COLO829 (cell line): ENCODE data around the gene TESK1.
"Not testable (repeated sequence)": the region's sequence is repeated elsewhere in the genome, so short reads cannot be mapped to it uniquely, and the experiment has no call there.

Source experiments
- DNase-seq: peaks from one replicate; pipeline ENCODE4 v3.0.0; 2012; ENCODE audit warnings: low spot score

The TESK1 gene

GRCh38 chr9:35615981-35616680 is 11.1 kb downstream of the TESK1 start:
- DNase-seq, result no peak

- no peak for DNase-seq
Measured at GRCh38 chr9:35616681-35617459, 11.8 kb downstream of the TESK1 start.

- no peak for DNase-seq
Measured at GRCh38 chr9:35617548-35617947, 12.5 kb downstream of the TESK1 start.

GRCh38 chr9:35618325-35618727 is 13.3 kb downstream of the TESK1 start, which contains the start of gene CD72:
TSS of gene CD72 (minus strand) at chr9:35618413. CDS start at chr9:35618303, 110 bp downstream.
- DNase-seq, result no peak

- DNase-seq, result no peak
Measured at GRCh38 chr9:35618854-35619799, 14.1 kb downstream of the TESK1 start.

- no peak for DNase-seq
Measured at GRCh38 chr9:35619800-35620158, 14.7 kb downstream of the TESK1 start.

GRCh38 chr9:35627575-35627974 is 22.5 kb downstream of the TESK1 start:
- DNase-seq, result no peak

GRCh38 chr9:35628389-35628991 is 23.4 kb downstream of the TESK1 start:
- no peak for DNase-seq

GRCh38 chr9:35629597-35629996 is 24.5 kb downstream of the TESK1 start:
- no peak for DNase-seq

- DNase-seq, result no peak
Measured at GRCh38 chr9:35635730-35636129, 30.7 kb downstream of the TESK1 start.

- DNase-seq, result no peak
Measured at GRCh38 chr9:35636135-35636876, 31.2 kb downstream of the TESK1 start.

- not testable (repeated sequence) for DNase-seq
Measured at GRCh38 chr9:35636877-35637246, 31.8 kb downstream of the TESK1 start.

- DNase-seq, result not testable (repeated sequence)
Measured at GRCh38 chr9:35637427-35637955, 32.4 kb downstream of the TESK1 start.

- not testable (repeated sequence) for DNase-seq
Measured at GRCh38 chr9:35638751-35639150, 33.7 kb downstream of the TESK1 start.

GRCh38 chr9:35639225-35639624 is 34.2 kb downstream of the TESK1 start:
- DNase-seq, result not testable (repeated sequence)

GRCh38 chr9:35639631-35640030 is 34.6 kb downstream of the TESK1 start:
- DNase-seq, result no peak

- not testable (repeated sequence) for DNase-seq
Measured at GRCh38 chr9:35640431-35640830, 35.4 kb downstream of the TESK1 start.

GRCh38 chr9:35641478-35641877 is 36.4 kb downstream of the TESK1 start:
- not testable (repeated sequence) for DNase-seq

- no peak for DNase-seq
Measured at GRCh38 chr9:35643046-35643445, 38.0 kb downstream of the TESK1 start.

GRCh38 chr9:35645736-35646135 is 40.7 kb downstream of the TESK1 start:
- not testable (repeated sequence) for DNase-seq

GRCh38 chr9:35646153-35646532 is 41.1 kb downstream of the TESK1 start:
- no peak for DNase-seq
